Measurements from ENCODE around the gene NRG3.
"Not testable (repeated sequence)": the region's sequence is repeated elsewhere in the genome, so short reads cannot be mapped to it uniquely, and the experiment has no call there.

The NRG3 gene

GRCh38 chr10:81957976-81958375 is 83.0 kb downstream of the NRG3 start:
- in situ Hi-C loops (cut with MboI; ENCODE audit: low sequenced_read_pairs): no loop called here

DNA sequence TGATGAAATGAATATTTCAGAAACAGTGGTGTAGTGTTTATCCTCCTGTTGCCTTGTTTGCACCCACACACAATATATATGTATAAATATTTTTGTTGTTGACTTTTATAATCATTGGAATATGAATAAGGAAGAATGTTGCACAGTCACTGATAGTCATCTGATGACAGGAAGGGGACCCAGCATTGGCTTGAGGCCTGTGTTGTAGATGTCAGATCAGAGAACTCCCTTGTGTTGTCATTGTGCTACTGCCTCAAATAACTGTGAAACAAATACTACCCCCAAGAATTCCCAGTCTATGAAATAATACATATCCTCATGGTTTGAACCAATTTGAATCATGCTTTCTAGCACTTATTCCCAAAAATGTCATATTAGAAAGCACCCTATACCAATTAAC is 84.0 kb downstream of the NRG3 start:
- in situ Hi-C loops (cut with MboI; ENCODE audit: low sequenced_read_pairs): no loop called here

GRCh38 chr10:81961451-81962184 is 86.6 kb downstream of the NRG3 start:
- in situ Hi-C loops (cut with MboI; ENCODE audit: low sequenced_read_pairs): no loop called here

GRCh38 chr10:81963606-81964005 is 88.6 kb downstream of the NRG3 start:
- in situ Hi-C loops (cut with MboI; ENCODE audit: low sequenced_read_pairs): no loop called here

- in situ Hi-C loops (cut with MboI; ENCODE audit: low sequenced_read_pairs): no loop called here
Observed at GRCh38 chr10:81967716-81968115, 92.7 kb downstream of the NRG3 start.

DNA sequence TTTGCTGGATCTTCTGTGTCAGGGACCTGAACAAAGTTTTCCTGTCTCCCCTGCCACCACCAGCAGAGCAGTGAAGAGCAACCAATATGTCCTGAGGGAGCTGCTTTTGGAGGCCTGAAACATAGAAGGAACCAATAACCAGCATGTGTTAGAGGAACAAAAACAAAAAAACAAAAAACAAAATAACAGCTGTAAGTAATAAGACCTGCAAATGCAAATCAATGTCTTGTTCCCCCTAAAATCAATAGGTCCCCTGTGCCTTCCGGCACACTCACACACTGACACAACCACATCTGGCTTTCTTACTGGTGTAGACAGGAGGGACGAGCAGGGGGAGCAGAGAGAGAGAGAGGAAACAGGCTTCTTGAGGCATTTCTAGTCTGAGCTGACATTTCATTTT is 94.1 kb downstream of the NRG3 start:
- in situ Hi-C loops (cut with MboI; ENCODE audit: low sequenced_read_pairs): no loop called here

DNA sequence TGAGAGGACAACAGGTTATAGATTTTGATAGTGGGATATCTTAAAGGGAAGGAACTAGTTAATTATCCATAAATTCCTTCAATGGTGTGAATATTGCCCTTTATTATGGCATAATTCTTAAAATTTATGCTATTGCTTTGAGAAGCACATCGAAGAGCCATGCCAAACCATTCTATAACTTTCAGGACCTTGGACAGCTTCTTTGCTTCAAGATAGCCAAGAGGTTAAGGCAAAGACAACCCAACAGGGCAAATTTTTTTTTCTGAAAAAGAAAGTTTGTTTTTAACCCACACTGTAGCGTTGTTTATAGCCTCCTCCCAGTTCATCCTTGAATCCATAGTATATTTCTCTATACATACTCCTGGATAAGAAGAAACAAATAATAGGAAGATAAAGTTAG is 103.2 kb downstream of the NRG3 start:
- in situ Hi-C loops (cut with MboI; ENCODE audit: low sequenced_read_pairs): no loop called here

- in situ Hi-C loops (cut with MboI; ENCODE audit: low sequenced_read_pairs): no loop called here
Observed at GRCh38 chr10:81981724-81982123, 106.7 kb downstream of the NRG3 start.

- in situ Hi-C loops (cut with MboI; ENCODE audit: low sequenced_read_pairs): no loop called here
Observed at GRCh38 chr10:81984428-81984827, 109.4 kb downstream of the NRG3 start.

GRCh38 chr10:81995254-81995653 is 120.3 kb downstream of the NRG3 start:
- in situ Hi-C loops (cut with MboI; ENCODE audit: low sequenced_read_pairs): no loop called here

DNA sequence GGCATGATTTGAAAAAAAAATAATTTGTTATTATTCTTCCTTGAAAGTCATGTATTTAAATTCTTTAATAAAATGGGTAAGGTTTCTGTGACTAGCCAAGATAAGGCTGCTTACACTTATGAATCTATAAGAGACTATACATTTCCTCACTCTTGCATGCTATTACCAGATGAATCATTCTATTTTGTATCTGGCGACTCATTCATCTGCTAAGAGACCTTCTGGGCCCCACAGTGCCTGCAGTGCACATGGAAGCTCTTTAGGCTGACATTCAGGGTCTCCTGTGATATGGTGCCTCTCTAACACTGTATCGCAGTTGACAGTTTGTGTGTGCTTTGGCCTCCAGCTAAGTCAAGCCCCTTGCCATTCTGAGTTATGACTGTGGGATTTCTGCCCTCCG is 121.9 kb downstream of the NRG3 start:
- in situ Hi-C loops (cut with MboI; ENCODE audit: low sequenced_read_pairs): no loop called here

DNA sequence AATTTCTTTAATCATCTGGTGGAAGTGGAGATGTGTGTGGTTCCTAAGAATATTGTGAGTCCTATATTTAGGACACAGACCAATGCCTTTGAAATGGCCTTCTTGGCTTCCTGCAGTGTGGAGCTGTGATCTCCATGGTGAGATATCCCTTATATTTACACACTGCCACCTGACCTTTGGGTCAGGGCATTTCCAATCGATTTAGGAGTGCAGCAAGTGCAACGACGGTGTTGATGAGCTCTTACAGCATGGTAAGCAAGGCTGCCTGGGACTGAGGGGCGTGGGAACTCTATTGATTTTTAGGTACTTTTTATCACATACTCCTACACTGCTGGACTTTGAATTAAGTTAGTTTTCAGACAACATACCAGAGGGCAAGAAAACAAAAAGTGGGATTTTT is 146.0 kb downstream of the NRG3 start:
- in situ Hi-C loops (cut with MboI; ENCODE audit: low sequenced_read_pairs): no loop called here

DNA sequence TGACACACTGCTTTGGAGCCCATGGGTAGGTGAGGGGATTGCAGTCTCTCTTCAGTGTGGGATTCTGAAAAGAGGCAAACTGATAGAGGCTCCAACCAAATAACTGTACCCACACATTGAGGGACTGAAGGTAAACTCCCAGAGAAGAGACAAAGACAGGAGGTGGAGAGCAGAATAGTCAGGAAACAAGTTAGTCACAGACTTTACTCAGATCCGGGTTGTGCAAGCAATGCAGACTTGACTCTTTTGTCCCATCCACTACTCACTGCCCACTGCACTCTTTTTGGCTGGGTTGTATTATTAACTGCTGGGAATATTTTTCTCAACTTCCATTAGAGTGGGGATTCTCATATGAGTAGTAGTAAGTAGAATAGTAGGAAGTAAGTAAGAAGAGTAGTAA is 152.7 kb downstream of the NRG3 start:
- in situ Hi-C loops (cut with MboI; ENCODE audit: low sequenced_read_pairs): no loop called here

GRCh38 chr10:82037076-82037475 is 162.1 kb downstream of the NRG3 start:
- in situ Hi-C loops (cut with MboI; ENCODE audit: low sequenced_read_pairs): no loop called here

DNA sequence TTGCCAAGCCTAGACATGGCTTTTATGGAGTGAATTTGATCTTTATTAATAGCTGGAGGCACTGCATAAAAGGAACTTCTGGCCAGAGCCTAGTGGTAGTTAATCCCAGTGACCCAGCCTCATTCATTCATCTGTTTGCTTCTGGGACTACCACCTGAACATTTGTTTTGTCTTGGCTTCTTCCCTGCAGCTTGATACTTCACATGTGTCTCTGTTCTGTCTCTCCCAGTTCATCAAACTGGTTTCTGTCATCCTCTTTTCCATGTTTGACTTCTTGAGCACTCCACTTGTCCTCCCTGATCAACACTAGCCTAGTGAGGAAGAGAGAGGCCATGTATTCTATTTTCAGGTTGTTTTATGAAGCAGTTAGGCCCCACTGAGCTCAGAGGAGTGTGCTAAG is 163.6 kb downstream of the NRG3 start:
- in situ Hi-C loops (cut with MboI; ENCODE audit: low sequenced_read_pairs): no loop called here

DNA sequence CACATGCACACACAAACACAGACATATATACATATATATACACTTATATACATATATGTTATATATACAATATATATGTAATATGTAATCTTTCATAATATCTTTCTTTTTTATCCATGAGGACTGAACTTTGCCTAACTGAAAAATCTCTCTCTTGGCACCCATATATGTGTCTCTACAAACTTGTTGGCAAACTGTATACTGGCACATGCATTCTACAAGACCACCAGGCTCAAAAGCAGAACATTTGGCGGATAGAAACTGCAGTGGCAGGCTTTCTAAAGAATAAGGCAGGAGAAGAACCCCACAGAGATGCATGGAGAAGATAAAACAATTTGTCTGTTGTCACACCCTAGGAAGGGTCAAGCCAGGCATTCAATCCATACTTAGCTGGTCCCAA is 165.3 kb downstream of the NRG3 start:
- in situ Hi-C loops (cut with MboI; ENCODE audit: low sequenced_read_pairs): no loop called here

- in situ Hi-C loops (cut with MboI; ENCODE audit: low sequenced_read_pairs): no loop called here
Observed at GRCh38 chr10:82041018-82041417, 166.0 kb downstream of the NRG3 start.

- in situ Hi-C loops (cut with MboI; ENCODE audit: low sequenced_read_pairs): no loop called here
Observed at GRCh38 chr10:82056391-82056790, 181.4 kb downstream of the NRG3 start.

DNA sequence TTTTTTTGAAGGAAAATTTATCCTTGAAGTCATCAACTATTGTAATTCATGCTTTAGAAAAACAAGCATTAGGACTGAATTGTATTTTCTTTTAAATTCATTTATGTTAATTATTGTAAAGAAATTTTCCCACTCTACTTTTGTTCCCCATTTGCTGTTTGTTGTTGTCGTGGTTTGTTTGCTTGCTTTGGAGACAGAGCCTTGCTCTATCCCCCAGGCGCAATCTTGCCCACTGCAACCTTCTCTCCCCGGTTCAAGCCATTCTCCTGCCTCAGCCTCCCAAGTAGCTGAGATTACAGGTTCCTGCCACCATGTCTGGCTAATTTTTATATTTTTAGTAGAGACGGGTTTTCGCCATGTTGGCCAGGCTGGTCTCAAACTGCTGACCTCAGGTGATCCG is 192.2 kb downstream of the NRG3 start:
- in situ Hi-C loops (cut with MboI; ENCODE audit: low sequenced_read_pairs): not testable (repeated sequence)

- in situ Hi-C loops (cut with MboI; ENCODE audit: low sequenced_read_pairs): no loop called here
Observed at GRCh38 chr10:82068501-82068900, 193.5 kb downstream of the NRG3 start.

DNA sequence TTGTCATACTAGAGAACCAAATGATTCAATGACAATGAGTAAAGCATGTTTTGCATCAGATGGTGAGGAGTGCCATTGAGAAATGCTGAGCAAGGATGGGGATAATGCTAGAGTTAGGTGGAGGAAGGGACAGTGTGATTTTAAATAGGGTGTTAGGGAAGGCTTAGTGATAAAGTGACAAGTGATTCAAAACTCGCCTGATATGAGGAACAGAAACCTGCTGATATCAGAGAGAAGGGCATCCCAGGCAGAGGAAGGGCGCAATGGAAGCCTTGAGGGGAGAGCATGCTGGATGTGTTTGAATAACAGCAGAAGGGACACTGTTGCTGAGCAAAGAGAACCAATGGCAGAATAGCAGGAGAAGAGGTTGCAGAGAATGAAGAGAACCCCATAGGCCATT is 196.2 kb downstream of the NRG3 start:
- in situ Hi-C loops (cut with MboI; ENCODE audit: low sequenced_read_pairs): no loop called here

- in situ Hi-C loops (cut with MboI; ENCODE audit: low sequenced_read_pairs): no loop called here
Observed at GRCh38 chr10:82072124-82072523, 197.1 kb downstream of the NRG3 start.

- in situ Hi-C loops (cut with MboI; ENCODE audit: low sequenced_read_pairs): no loop called here
Observed at GRCh38 chr10:82075605-82076004, 200.6 kb downstream of the NRG3 start.

All from HL-60/S4 treated with retinoic acid at 250 ng/mL for 4 days and 3 days (cell line).